MM.1S (cell line): ENCODE results near the gene SPATA9.

Source experiments
- EZH2 ChIP-seq: fragments of 300-600 bp; sonication (generic); optimal IDR thresholded peaks from 2 replicates; pipeline ENCODE3; 2017; ENCODE audit warnings: low read depth, mild to moderate bottlenecking, antibody characterized with exemption, low read length, mixed read lengths
- TF ChIP-seq, protein P1 (sequence below): fragments of 300-600 bp; sonication (generic); IDR thresholded peaks from 2 replicates; pipeline ENCODE4 v1.5.1; 2016; ENCODE audit warnings: antibody characterized with exemption, low read length, mixed read lengths

DNA sequence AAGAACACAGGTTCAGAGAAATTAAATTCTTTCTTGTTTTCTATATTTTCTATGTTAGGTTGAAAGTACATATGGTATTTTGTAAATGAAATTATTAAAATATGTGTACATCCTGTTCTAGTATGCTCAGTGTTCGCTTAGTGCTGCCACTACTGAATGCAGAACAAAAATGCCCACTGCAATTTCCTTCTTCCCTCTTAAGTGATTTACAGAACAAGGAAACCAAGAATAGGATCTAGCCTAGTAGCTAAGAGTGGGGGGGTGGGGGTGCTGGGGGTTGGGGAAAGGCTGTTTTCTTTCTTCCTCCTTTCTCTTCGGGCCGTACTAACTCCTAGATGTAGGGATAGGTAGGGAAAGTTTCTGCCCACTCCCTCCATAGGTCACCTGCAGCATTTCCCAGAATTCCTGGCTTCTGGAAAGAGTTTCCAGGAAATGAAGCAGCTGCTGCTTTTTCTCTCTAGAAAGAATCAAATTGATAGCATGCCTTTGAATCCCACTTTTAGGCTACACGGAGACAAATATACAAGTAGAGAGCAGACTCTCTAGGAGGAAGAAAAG lies 15.7 kb downstream of the SPATA9 start:
- TF ChIP-seq, protein P1, sequence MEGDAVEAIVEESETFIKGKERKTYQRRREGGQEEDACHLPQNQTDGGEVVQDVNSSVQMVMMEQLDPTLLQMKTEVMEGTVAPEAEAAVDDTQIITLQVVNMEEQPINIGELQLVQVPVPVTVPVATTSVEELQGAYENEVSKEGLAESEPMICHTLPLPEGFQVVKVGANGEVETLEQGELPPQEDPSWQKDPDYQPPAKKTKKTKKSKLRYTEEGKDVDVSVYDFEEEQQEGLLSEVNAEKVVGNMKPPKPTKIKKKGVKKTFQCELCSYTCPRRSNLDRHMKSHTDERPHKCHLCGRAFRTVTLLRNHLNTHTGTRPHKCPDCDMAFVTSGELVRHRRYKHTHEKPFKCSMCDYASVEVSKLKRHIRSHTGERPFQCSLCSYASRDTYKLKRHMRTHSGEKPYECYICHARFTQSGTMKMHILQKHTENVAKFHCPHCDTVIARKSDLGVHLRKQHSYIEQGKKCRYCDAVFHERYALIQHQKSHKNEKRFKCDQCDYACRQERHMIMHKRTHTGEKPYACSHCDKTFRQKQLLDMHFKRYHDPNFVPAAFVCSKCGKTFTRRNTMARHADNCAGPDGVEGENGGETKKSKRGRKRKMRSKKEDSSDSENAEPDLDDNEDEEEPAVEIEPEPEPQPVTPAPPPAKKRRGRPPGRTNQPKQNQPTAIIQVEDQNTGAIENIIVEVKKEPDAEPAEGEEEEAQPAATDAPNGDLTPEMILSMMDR = no peak
- no peak for TF ChIP-seq EZH2
